ENCODE measurements around the gene PER2.

Gene PER2

DNA sequence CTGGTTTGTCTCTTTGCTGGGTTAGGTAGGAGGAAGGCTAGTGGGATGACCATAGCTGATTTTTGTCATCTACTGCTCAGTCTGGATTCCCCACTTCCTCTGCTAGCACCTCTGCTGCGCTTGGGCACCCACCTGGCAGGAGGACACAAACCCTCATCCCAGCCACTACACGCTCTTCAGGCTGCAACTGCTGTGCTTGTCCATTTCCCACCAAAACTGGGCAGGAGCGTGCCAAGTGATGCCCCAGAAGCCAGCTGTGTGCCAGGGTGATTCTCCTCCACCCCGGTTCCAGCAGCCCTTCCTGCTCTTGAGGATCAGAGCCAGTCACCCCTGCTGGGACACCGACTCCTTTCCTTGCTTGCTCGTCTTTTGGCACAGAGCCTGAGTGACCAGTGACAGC lies 15.7 kb upstream of the PER2 start:
- ChIA-PET CTCF (interaction anchor here (2.0 kb wide), 1 partner anchor 13 kb away, joined by 6 read pairs; no protein-coding TSS in a partner anchor), POLR2A (no interaction called here)
- DNase-seq (ENCODE audit: extremely low spot score): no peak
- TF ChIP-seq, protein P1, sequence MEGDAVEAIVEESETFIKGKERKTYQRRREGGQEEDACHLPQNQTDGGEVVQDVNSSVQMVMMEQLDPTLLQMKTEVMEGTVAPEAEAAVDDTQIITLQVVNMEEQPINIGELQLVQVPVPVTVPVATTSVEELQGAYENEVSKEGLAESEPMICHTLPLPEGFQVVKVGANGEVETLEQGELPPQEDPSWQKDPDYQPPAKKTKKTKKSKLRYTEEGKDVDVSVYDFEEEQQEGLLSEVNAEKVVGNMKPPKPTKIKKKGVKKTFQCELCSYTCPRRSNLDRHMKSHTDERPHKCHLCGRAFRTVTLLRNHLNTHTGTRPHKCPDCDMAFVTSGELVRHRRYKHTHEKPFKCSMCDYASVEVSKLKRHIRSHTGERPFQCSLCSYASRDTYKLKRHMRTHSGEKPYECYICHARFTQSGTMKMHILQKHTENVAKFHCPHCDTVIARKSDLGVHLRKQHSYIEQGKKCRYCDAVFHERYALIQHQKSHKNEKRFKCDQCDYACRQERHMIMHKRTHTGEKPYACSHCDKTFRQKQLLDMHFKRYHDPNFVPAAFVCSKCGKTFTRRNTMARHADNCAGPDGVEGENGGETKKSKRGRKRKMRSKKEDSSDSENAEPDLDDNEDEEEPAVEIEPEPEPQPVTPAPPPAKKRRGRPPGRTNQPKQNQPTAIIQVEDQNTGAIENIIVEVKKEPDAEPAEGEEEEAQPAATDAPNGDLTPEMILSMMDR (IDR thresholded peaks at IDR 0.05; ENCODE audit: control extremely low read depth, extremely low read depth, low read depth, missing control alignments): no peak

DNA sequence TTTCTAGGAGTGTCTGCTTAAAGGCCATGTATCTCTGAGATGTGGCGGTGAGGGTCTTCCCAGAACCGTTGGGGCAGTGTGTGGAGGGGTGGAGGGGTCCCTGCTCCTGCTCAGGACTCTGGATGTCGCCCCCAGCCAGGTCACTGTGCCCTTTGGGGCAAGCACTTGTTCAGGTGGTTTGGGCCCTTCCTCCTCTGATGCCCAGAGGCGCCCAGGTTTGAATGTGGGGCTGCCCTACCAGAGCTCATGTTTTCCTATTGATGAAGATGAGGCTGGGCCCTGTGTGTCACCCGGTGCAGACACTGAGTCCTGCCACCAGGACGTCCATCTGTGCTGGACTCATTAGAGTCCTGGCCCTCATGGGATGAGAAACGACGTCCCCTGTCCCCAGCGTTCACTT lies 14.3 kb upstream of the PER2 start:
- no peak for DNase-seq (ENCODE audit: extremely low spot score)
- CTCF ChIA-PET: interaction anchor here (1.3 kb wide), 1 partner anchor 15 kb away, joined by 5 read pairs; the partner anchor contains the start of gene PER2
- POLR2A ChIA-PET: no interaction called here
- TF ChIP-seq, protein P1 (IDR thresholded peaks at IDR 0.05; ENCODE audit: control extremely low read depth, extremely low read depth, low read depth, missing control alignments): no peak

DNA sequence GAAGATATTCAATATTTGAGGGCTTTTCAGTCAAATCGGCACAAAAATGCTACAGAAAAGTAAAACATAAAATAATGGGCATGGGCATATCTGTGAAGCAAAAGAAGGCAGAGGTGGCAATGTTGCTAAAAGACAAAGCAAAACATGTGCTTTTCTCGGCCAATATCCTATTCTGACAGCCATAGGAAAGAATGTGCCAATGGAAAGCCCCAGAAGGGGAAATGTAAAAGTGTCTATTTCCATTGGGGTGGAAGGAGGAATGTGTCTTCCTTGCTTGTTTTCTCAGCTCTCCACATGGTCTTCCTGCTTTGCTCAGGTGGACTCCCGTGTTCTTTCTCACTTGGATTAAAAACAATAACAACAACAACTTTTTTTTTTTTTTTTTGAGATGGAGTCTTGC lies 13.7 kb upstream of the PER2 start:
- TF ChIP-seq, protein P1 (IDR thresholded peaks at IDR 0.05; ENCODE audit: control extremely low read depth, extremely low read depth, low read depth, missing control alignments): no peak
- ChIA-PET CTCF (interaction anchor here (1.3 kb wide), 1 partner anchor 14 kb away, joined by 5 read pairs; the partner anchor contains the start of gene PER2), POLR2A (no interaction called here)
- DNase-seq (ENCODE audit: extremely low spot score): no peak

DNA sequence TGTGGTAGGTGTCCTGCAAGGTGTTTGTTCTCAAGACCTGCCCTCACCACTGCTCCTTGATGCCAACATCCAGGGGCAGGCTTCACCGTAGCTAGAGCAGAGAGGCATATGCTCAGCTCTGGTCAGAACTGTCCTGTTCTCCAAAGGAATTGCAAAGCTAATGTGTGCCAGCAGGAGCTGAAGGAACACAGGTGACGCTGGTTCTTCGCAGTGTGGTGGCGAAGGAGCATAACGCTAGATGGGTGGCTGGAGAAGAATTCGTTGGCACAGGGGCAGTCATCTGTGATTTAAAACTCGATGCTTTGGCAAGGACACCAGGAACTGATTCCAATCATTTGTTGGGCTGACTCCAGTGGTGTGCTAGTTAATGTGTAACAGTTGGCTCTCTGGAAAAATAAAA lies 11.4 kb upstream of the PER2 start:
- ChIA-PET CTCF (interaction anchor here (1.1 kb wide), 1 partner anchor 1844 kb away, joined by 3 read pairs; no protein-coding TSS in a partner anchor), POLR2A (no interaction called here)
- TF ChIP-seq, protein P1 (IDR thresholded peaks at IDR 0.05; ENCODE audit: control extremely low read depth, extremely low read depth, low read depth, missing control alignments): no peak
- DNase-seq (ENCODE audit: extremely low spot score): no peak

DNA sequence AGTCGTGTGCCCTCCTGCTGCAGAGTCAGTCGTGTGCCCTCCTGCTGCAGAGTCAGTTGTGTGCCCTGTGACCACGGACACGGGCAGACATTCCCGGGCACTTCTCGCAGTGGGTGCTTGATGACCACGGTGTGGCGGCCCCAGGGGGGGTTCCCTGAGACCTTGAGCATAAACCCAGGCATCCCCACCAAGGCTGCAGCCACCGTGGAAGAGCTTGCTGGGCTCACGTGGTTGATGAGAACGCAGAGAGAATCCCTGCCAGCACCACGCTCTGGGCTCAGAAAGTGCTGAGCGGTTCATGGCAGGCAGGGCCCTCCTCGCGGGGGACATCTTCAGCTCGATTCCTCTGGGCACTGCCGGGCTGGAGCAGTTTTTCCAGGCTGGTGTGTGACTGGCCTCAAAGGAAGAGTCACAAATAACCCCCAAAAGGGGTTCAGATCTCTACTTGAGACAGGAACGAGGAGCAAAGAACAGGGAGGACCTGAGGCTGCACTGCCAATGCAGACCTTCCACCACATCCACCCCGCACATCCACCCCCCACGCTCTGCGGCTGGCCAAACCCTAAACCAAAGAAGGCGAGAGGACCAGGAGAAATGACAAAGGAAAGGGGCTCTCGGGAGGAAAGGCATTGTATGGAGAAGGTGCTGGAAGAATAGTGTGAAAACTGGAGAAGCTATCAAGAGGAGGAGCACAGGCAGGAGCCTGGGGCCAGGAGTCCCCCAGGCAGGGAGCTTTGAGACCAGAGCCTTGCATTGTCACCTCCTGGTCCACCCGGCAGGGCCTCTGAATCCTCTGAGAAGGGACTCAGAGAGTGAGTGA lies 8.4 kb upstream of the PER2 start:
- ChIA-PET CTCF (no interaction called here), POLR2A (no interaction called here)
- no peak for DNase-seq (ENCODE audit: extremely low spot score)
- TF ChIP-seq, protein P1 (IDR thresholded peaks at IDR 0.05; ENCODE audit: control extremely low read depth, extremely low read depth, low read depth, missing control alignments): no peak

DNA sequence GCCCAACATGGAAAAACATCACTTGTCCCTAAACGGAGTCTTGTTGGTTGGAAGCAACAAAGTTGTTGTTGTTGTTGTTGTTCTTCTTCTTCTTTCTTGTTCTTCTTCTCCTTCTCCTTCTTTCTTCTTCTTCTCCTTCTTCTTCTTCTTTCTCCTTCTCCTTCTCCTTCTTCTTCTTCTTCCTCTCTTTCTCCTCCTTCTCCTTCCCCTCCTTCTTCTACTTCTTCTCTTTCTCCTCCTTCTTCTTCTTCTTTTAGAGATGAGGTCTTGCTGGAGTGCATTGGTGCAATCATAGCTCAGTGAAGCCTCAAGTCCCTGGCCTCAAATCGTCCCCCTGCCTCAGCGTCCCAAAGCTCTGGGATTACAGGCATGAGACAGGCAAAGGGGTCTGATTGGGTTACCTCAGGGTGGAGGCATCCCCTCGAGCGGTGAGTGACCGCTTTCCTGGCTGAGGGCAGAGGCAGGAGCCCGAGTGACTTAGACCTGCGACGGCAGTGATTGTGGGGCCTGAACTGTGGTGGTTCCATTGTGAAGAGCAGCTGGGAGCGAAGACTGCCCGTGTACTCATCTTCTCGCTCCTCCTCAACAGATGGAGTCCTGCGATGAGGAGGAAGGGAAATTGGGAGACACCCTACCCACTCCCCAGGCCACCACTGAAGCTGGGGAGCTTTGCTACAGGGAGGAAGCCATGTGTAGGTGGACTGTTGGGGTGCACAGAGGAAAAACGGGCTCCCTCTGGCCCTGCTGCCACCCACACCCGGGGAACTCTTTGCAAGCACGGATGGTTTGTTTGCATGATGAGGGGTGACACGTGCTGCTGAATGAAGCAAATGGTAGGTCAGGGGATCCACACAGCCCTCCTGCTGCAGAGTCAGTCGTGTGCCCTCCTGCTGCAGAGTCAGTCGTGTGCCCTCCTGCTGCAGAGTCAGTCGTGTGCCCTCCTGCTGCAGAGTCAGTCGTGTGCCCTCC lies 7.0 kb upstream of the PER2 start:
- ChIA-PET POLR2A (interaction anchor here (0.7 kb wide), 1 partner anchor 1211 kb away, joined by 3 read pairs; no protein-coding TSS in a partner anchor), CTCF (interaction anchor here (0.8 kb wide), 1 partner anchor 74 kb away, joined by 3 read pairs; no protein-coding TSS in a partner anchor)
- no peak for DNase-seq (ENCODE audit: extremely low spot score)
- TF ChIP-seq, protein P1 (IDR thresholded peaks at IDR 0.05; ENCODE audit: control extremely low read depth, extremely low read depth, low read depth, missing control alignments): no peak

Data from GM10248 (cell line).